Lung (tissue), 16 donors: ENCODE results near the gene PANX2. TPM values are rescaled to one million over a fixed set of nuclear protein-coding genes. Genes with fewer than 3 reads are reported as not detected.

Experiments
- ATAC-seq: fragments of 200-7000 bp; cut with Tn5 transposase; one replicate; pipeline ENCODE4 v1.9.1; 2020; ENCODE audit warnings: moderate number of reproducible peaks; ENCODE audit not compliant: insufficient read depth, low FRiP score
- DNase-seq, 3 donors: peaks; one replicate each; pipeline ENCODE4 v3.0.0-alpha.2; 2013 to 2017
- H3K27ac ChIP-seq, 2 donors: one replicate each; pipeline ENCODE4 v1.5.1; 2013; ENCODE audit warnings: mild to moderate bottlenecking in 2 of 2, moderate library complexity in 2 of 2, control low read depth in 1 of 2, inconsistent platforms in 1 of 2, low read depth in 1 of 2, low read length in 1 of 2
- H3K27me3 ChIP-seq, 3 donors: one replicate each; pipeline ENCODE4 v1.5.1; 2013; ENCODE audit warnings: low read length in 2 of 3; ENCODE audit not compliant: control insufficient read depth in 3 of 3, insufficient read depth in 3 of 3
- H3K36me3 ChIP-seq, 4 donors: one replicate each; pipeline ENCODE4 v1.5.1; 2013; ENCODE audit warnings: low read length in 4 of 4, mild to moderate bottlenecking in 1 of 4, moderate library complexity in 1 of 4; ENCODE audit not compliant: control insufficient read depth in 4 of 4, insufficient read depth in 4 of 4
- H3K4me1 ChIP-seq, 5 donors: one replicate each; pipeline ENCODE4 v1.5.1; 2013; ENCODE audit warnings: low read length in 5 of 5, mild to moderate bottlenecking in 2 of 5, moderate library complexity in 1 of 5; ENCODE audit not compliant: control insufficient read depth in 5 of 5, insufficient read depth in 5 of 5
- H3K4me3 ChIP-seq: one replicate; pipeline ENCODE4 v1.5.1; 2013; ENCODE audit warnings: mild to moderate bottlenecking, control low read depth, moderate library complexity
- H3K9ac ChIP-seq, 2 donors: one replicate each; pipeline ENCODE4 v1.5.1; 2013; ENCODE audit warnings: low read length in 2 of 2, control low read depth in 1 of 2; ENCODE audit not compliant: insufficient read depth in 1 of 2
- H3K9me3 ChIP-seq, 4 donors: one replicate each; pipeline ENCODE4 v1.5.1; 2013; ENCODE audit warnings: low read length in 3 of 4, mild to moderate bottlenecking in 1 of 4, moderate library complexity in 1 of 4; ENCODE audit not compliant: control insufficient read depth in 4 of 4, insufficient read depth in 3 of 4
- CTCF ChIP-seq: IDR thresholded peaks from 2 replicates; pipeline ENCODE4 v1.5.1; 2012; ENCODE audit warnings: mild to moderate bottlenecking; ENCODE audit errors: control extremely low read depth, extremely low read depth
- WGBS, 2 donors: extraction: QIAGEN DNeasy Blood & Tissue Kit; methylation state at CpG; one replicate each; pipeline ENCODE4 v1.1.7; 2013; 5-methylcytosine and 5-hydroxymethylcytosine counted together
- long read RNA-seq, 5 donors: transcript quantifications; one replicate each; lab custom pipeline, GENCODE V29; 2026
- polyA plus RNA-seq, 2 donors: library from polyadenylated mRNA; stranded (reverse); fragments of 200-250 nt; gene quantifications; one replicate each; pipeline ENCODE4 v1.2.1, GENCODE V29; 2013
- total RNA-seq, 2 donors: library from RNA; depleted of rRNA in 1 of 2; stranded (reverse); fragments of >200 nt in 1 of 2; gene quantifications; one replicate each; pipeline ENCODE4 v1.2.1, GENCODE V29; 2014 to 2021
- donor health status: control.
- donor health status: control.
- donor health status: Bipolar disorder and iron deficiency.
- donor health status: healthy.
- donor health status: DM: yes; HTN: yes; CAD: no.

The PANX2 gene
- total RNA-seq (1 to 10 TPM in 1 of 2 donors, under 1 TPM in 1; 1.00 to 3.9 TPM), polyA plus RNA-seq (1 to 10 TPM; 2.3 to 3.0 TPM)
- long read RNA-seq, donor 1 = 0 reads
- long read RNA-seq, donor 2 = 0 reads
- long read RNA-seq, donor 3 = 0 reads
- long read RNA-seq, donor 4 = 0 reads
- long read RNA-seq, donor 5 = 0 reads

GRCh38 chr22:50170453-50171318, at the start of gene PANX2:
Gene PANX2, plus strand, starts transcription at chr22:50170731. Its CDS starts 0 bp downstream, at chr22:50170731.
- Histone ChIP-seq H3K9ac (no peak within 1 kb of the TSS), H3K9me3 (no peaks in the 10 kb centered on the region)
- DNase-seq = no peak

GRCh38 chr22:50121202-50121740, 49.3 kb upstream of the PANX2 start:
- H3K27ac ChIP-seq = no peak overlapping the region
- H3K9me3 ChIP-seq = peaks cover 0 to 6% (median 0%) of the 10 kb centered on the region in 4 donors
- H3K9ac ChIP-seq = no peak overlapping the region
- no peak overlapping the region for H3K4me3 ChIP-seq
- no peak for TF ChIP-seq CTCF
- ATAC-seq (no peak), DNase-seq (no peak)
- peaks cover 0 to 24% (median 11%) of the 10 kb centered on the region in 5 donors for H3K4me1 ChIP-seq
- 86 to 88% methylated on average over 11 of the region's 11 CpGs for WGBS, 2 donors
- H3K27me3 ChIP-seq = no peaks in the 10 kb centered on the region
- no peaks in the 10 kb centered on the region for H3K36me3 ChIP-seq

More at GRCh38 chr22:50170453-50171318, at the start of gene PANX2:
- peaks cover 0 to 11% (median 5%) of the 10 kb centered on the region in 3 donors for H3K27me3 ChIP-seq
- no peak for ATAC-seq
- H3K4me3 ChIP-seq = peak within 1 kb of the TSS; percentile 44
- no peaks in the 10 kb centered on the region for H3K36me3 ChIP-seq
- H3K4me1 ChIP-seq = peaks cover 0 to 5% (median 0%) of the 10 kb centered on the region in 5 donors
- 11 to 25% methylated on average over 50 to 105 of the region's 105 CpGs for WGBS, 2 donors
- no peak within 1 kb of the TSS for H3K27ac ChIP-seq
- TF ChIP-seq CTCF = no peak

- Histone ChIP-seq H3K9ac (no peak overlapping the region), H3K9me3 (peaks cover 0 to 6% (median 0%) of the 10 kb centered on the region in 4 donors), H3K36me3 (peaks cover 0 to 3% (median 0%) of the 10 kb centered on the region in 4 donors), H3K27me3 (no peaks in the 10 kb centered on the region), H3K27ac (no peak overlapping the region), H3K4me3 (no peak overlapping the region), H3K4me1 (peaks cover 0 to 21% (median 11%) of the 10 kb centered on the region in 5 donors)
- ATAC-seq (no peak), DNase-seq (no peak)
- no peak for TF ChIP-seq CTCF
- 88 to 95% methylated on average over 4 of the region's 4 CpGs for WGBS, 2 donors
Observed at GRCh38 chr22:50123119-50123518, 47.4 kb upstream of the PANX2 start.
